ENCODE data around the gene VTCN1.

Gene VTCN1

DNA sequence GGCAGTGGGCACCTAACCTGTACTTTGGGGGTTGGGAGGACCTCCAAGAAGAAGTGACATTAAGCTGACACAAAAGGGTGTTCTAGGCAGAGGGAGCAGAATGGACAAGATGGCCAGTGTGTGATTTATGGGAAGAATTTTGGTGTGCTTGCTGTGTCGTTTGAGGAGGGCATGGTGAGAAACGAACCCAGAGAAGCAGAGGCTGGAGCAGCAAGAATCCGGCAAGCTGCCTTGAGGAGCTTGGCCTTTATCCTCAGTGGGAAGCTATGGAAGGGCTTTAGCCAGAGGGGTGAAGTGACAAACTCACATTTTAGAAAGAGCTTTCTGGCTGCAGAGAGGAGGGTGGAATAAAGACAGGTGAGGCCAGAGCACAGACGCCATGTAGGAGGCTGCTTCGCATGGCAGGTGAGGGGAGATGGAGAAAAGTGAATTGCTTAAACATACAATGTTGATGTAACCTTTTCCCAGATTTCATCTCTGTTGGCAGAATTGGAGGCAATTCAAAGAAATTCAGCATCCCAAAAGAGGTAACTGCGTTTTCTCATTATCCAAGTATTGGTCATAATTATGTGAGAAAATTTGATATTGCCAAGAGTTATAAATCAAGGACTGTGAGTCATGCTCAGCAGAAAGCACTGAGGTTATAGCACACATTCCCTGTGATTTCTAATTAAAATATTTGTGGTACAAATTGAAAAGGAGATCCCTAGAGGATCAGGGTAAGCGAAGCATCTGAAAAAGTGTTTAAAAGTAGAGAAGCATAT lies 115.7 kb downstream of the VTCN1 start:
- DNase-seq (ENCODE audit: low read depth): peak; percentile 39

- DNase-seq (ENCODE audit: low read depth): peak; percentile 38
These were observed 116.7 kb downstream of the VTCN1 start for GRCh38 chr1:117093870-117094621.
